ENCODE data around the gene TREM2. TPM values are rescaled to one million over a fixed set of nuclear protein-coding genes. Genes with fewer than 3 reads are reported as not detected.

Gene TREM2
- total and polyA plus RNA-seq, 10 of the 15 experiments (the other 5 are each of a cell fraction or from before 2014, with no cell fraction given): not detected

DNA sequence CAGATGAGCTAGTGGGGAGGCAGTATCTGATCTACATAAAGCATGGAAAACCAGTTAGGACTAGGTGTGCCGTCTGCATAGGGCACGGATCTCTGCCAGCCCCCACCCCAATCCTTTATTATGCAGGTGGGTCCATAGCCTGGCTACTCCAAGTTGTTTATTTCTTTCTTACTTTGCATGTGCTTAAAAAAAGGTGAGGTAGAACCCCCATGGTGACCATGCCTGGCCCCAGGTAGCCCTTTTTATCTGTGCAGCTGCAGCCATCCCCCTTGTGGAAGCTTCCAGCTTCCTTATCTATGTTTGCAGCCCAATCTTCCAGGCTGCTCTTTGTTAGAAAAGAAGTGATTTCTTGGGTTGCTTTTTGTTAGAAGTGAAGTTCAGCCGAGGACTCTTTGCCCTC lies 9.0 kb upstream of the TREM2 start:
- ATAC-seq (no peak), FAIRE-seq (no peak), DNase-seq (ENCODE audit: low read depth, low spot score) (no peak)
- no peaks in the 10 kb centered on the region for H3K36me3 ChIP-seq (ENCODE audit: control insufficient read depth in 2 of 2, insufficient read depth in 2 of 2, low read length in 1 of 2)
- WGBS (ENCODE audit: insufficient coverage, insufficient replicate concordance, low lambda C conversion rate, missing lambda C conversion rate): 54% methylated on average over 3 of the region's 3 CpGs
- SMC1A ChIA-PET (ENCODE audit: uncharacterized antibody, unreplicated experiment): no interaction called here
- no peak overlapping the region for H3K9ac ChIP-seq (ENCODE audit: control insufficient read depth, insufficient read depth, low read length)
- no peak overlapping the region for H3K4me2 ChIP-seq (ENCODE audit: control insufficient read depth, insufficient read depth)
- POLR2A ChIA-PET: no interaction called here
- H3K4me3 ChIP-seq: no peak overlapping the region
- no TSS peak for BruUV-seq (replicated peaks)
- H3K27me3 ChIP-seq (replicated peaks in 1 of 2; ENCODE audit: control insufficient read depth in 2 of 2, insufficient read depth in 2 of 2, low read length in 1 of 2): no peaks in the 10 kb centered on the region
- no peaks in the 10 kb centered on the region for H3K79me2 ChIP-seq (ENCODE audit: control insufficient read depth, insufficient read depth, low read length)
- RAD21 ChIA-PET (ENCODE audit: unreplicated experiment): no interaction called here
- H2AFZ ChIP-seq (ENCODE audit: control insufficient read depth, low read depth, low read length): no peak overlapping the region
- no peaks in the 10 kb centered on the region for H3K4me1 ChIP-seq (ENCODE audit: control insufficient read depth, insufficient read depth, low read length)
- CTCF ChIA-PET: interaction anchor here (1.1 kb wide), 1 partner anchor 10 kb away, joined by 4 read pairs; no protein-coding TSS in a partner anchor
- no peak overlapping the region for H3K27ac ChIP-seq (ENCODE audit: control insufficient read depth, insufficient read depth)
- H4K20me1 ChIP-seq (ENCODE audit: control insufficient read depth, insufficient read depth): no peaks in the 10 kb centered on the region
- intact Hi-C loops (cut with micrococcal nuclease; ENCODE audit: unreplicated experiment): no loop called here
- no peaks in the 10 kb centered on the region for H3K9me3 ChIP-seq (replicated peaks; ENCODE audit: control insufficient read depth, insufficient read depth, low read length)
- in situ Hi-C loops (cut with MboI): no loop called here
- TF ChIP-seq, protein P1, sequence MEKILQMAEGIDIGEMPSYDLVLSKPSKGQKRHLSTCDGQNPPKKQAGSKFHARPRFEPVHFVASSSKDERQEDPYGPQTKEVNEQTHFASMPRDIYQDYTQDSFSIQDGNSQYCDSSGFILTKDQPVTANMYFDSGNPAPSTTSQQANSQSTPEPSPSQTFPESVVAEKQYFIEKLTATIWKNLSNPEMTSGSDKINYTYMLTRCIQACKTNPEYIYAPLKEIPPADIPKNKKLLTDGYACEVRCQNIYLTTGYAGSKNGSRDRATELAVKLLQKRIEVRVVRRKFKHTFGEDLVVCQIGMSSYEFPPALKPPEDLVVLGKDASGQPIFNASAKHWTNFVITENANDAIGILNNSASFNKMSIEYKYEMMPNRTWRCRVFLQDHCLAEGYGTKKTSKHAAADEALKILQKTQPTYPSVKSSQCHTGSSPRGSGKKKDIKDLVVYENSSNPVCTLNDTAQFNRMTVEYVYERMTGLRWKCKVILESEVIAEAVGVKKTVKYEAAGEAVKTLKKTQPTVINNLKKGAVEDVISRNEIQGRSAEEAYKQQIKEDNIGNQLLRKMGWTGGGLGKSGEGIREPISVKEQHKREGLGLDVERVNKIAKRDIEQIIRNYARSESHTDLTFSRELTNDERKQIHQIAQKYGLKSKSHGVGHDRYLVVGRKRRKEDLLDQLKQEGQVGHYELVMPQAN (conservative IDR thresholded peaks at IDR 0.05): no peak
- TF ChIP-seq TCF3 (IDR thresholded peaks at IDR 0.05; ENCODE audit: borderline replicate concordance, insufficient read depth, low read depth, low read length): no peak
- TF ChIP-seq, protein P2, sequence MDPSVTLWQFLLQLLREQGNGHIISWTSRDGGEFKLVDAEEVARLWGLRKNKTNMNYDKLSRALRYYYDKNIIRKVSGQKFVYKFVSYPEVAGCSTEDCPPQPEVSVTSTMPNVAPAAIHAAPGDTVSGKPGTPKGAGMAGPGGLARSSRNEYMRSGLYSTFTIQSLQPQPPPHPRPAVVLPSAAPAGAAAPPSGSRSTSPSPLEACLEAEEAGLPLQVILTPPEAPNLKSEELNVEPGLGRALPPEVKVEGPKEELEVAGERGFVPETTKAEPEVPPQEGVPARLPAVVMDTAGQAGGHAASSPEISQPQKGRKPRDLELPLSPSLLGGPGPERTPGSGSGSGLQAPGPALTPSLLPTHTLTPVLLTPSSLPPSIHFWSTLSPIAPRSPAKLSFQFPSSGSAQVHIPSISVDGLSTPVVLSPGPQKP (IDR thresholded peaks at IDR 0.05; ENCODE audit: low read depth, low read length): no peak
- TF ChIP-seq NR2C2 (IDR thresholded peaks at IDR 0.05; ENCODE audit: borderline replicate concordance, control insufficient read depth, insufficient read length, low read depth): no peak
- TF ChIP-seq BMI1 (IDR thresholded peaks at IDR 0.05; ENCODE audit: borderline replicate concordance): no peak
- TF ChIP-seq, protein P3, sequence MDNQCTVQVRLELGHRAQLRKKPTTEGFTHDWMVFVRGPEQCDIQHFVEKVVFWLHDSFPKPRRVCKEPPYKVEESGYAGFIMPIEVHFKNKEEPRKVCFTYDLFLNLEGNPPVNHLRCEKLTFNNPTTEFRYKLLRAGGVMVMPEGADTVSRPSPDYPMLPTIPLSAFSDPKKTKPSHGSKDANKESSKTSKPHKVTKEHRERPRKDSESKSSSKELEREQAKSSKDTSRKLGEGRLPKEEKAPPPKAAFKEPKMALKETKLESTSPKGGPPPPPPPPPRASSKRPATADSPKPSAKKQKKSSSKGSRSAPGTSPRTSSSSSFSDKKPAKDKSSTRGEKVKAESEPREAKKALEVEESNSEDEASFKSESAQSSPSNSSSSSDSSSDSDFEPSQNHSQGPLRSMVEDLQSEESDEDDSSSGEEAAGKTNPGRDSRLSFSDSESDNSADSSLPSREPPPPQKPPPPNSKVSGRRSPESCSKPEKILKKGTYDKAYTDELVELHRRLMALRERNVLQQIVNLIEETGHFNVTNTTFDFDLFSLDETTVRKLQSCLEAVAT (IDR thresholded peaks at IDR 0.05): no peak
- TF ChIP-seq TARDBP (IDR thresholded peaks at IDR 0.05; ENCODE audit: borderline replicate concordance): no peak
- TF ChIP-seq SRF (IDR thresholded peaks at IDR 0.05; ENCODE audit: low read depth in 2 of 2, low read length in 2 of 2): no peak
- no peak for TF ChIP-seq MYC (IDR thresholded peaks at IDR 0.05; ENCODE audit: insufficient read depth, insufficient read length, insufficient replicate concordance, low read length, severe bottlenecking)
- no peak for TF ChIP-seq TAF1 (IDR thresholded peaks at IDR 0.05; ENCODE audit: borderline replicate concordance, low read depth, low read length)
- TF ChIP-seq RELA (IDR thresholded peaks at IDR 0.05; ENCODE audit: borderline replicate concordance, partially characterized antibody): no peak
- TF ChIP-seq IRF4 (IDR thresholded peaks at IDR 0.05; ENCODE audit: low read depth, low read length): no peak
- no peak for TF ChIP-seq ZSCAN29 (IDR thresholded peaks at IDR 0.05)
- TF ChIP-seq CREM (IDR thresholded peaks at IDR 0.05; ENCODE audit: low read depth): no peak
- TF ChIP-seq SUZ12 (IDR thresholded peaks at IDR 0.05; ENCODE audit: unreplicated experiment): no peak
- TF ChIP-seq, protein P4, sequence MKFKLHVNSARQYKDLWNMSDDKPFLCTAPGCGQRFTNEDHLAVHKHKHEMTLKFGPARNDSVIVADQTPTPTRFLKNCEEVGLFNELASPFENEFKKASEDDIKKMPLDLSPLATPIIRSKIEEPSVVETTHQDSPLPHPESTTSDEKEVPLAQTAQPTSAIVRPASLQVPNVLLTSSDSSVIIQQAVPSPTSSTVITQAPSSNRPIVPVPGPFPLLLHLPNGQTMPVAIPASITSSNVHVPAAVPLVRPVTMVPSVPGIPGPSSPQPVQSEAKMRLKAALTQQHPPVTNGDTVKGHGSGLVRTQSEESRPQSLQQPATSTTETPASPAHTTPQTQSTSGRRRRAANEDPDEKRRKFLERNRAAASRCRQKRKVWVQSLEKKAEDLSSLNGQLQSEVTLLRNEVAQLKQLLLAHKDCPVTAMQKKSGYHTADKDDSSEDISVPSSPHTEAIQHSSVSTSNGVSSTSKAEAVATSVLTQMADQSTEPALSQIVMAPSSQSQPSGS (IDR thresholded peaks at IDR 0.05; ENCODE audit: low read length): no peak
- TF ChIP-seq, protein P5, sequence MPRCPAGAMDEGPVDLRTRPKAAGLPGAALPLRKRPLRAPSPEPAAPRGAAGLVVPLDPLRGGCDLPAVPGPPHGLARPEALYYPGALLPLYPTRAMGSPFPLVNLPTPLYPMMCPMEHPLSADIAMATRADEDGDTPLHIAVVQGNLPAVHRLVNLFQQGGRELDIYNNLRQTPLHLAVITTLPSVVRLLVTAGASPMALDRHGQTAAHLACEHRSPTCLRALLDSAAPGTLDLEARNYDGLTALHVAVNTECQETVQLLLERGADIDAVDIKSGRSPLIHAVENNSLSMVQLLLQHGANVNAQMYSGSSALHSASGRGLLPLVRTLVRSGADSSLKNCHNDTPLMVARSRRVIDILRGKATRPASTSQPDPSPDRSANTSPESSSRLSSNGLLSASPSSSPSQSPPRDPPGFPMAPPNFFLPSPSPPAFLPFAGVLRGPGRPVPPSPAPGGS (IDR thresholded peaks at IDR 0.05; ENCODE audit: borderline replicate concordance, insufficient read depth, low read depth, low read length, poor library complexity, severe bottlenecking): no peak
- TF ChIP-seq ZNF274 (IDR thresholded peaks at IDR 0.05; ENCODE audit: insufficient read depth, insufficient read length): no peak
- TF ChIP-seq SREBF1 (IDR thresholded peaks at IDR 0.05; ENCODE audit: low read length): no peak
